ENCODE measurements around the gene IL4R.
A peak's percentile ranks its signal among the peaks of the same experiment; 100 is the strongest.

The IL4R gene

DNA sequence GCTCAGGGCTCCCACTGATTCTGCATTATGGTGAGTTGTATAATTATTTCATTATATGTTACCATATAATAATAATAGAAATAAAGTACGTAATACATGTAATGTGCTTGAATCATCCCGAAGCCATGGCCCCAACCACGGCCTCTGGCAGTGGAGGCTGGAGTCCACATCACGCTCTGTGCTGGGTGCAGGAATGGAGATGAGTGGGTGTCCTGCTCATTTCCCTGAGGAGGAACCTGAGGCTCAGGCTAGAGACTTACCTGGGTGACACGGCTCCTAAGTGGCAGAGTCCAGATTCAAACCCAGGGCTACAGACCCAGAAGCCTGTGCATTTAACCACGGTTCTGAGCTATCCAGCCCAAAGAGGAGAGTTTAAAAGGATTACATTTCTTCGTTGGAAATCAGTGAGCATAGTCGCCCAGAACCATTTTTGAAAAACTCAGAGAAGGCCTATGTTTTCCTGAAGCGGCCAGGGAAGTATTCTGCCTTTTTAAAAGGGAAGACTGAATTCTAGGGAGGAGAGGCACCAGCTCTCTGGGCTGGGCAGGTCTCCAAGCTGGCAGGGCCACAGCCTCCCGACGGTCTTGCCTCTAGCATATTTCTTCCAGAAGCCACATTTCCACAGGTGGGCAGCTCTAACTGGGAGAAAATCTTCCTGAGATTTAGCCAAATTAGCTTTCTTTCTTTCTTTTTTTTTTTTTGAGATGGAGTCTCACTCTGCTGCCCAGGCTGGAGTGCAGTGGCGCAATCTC lies 6.7 kb downstream of the IL4R start:
- Histone ChIP-seq H3K4me3 (ENCODE audit: low read length in 2 of 2) (no peak overlapping the region), H3K9ac (ENCODE audit: low read depth in 1 of 2, low read length in 2 of 2) (no peak overlapping the region), H3K27me3 (ENCODE audit: control insufficient read depth in 2 of 2, insufficient read depth in 2 of 2, low read length in 2 of 2) (no peaks in the 10 kb centered on the region), H3K4me1 (ENCODE audit: control insufficient read depth in 2 of 2, insufficient read depth in 2 of 2, low read length in 2 of 2) (peaks cover 56 to 69% of the 10 kb centered on the region in 2 donors), H3K36me3 (ENCODE audit: control insufficient read depth in 2 of 2, insufficient read depth in 2 of 2, low read length in 2 of 2) (peaks cover 5% of the 10 kb centered on the region in 2 donors), H3K9me3 (ENCODE audit: control insufficient read depth in 2 of 2, low read length in 2 of 2) (no peaks in the 10 kb centered on the region), H3K27ac (ENCODE audit: low read depth in 2 of 2, low read length in 2 of 2) (peak overlapping the region; percentile 18 to 63)

DNA sequence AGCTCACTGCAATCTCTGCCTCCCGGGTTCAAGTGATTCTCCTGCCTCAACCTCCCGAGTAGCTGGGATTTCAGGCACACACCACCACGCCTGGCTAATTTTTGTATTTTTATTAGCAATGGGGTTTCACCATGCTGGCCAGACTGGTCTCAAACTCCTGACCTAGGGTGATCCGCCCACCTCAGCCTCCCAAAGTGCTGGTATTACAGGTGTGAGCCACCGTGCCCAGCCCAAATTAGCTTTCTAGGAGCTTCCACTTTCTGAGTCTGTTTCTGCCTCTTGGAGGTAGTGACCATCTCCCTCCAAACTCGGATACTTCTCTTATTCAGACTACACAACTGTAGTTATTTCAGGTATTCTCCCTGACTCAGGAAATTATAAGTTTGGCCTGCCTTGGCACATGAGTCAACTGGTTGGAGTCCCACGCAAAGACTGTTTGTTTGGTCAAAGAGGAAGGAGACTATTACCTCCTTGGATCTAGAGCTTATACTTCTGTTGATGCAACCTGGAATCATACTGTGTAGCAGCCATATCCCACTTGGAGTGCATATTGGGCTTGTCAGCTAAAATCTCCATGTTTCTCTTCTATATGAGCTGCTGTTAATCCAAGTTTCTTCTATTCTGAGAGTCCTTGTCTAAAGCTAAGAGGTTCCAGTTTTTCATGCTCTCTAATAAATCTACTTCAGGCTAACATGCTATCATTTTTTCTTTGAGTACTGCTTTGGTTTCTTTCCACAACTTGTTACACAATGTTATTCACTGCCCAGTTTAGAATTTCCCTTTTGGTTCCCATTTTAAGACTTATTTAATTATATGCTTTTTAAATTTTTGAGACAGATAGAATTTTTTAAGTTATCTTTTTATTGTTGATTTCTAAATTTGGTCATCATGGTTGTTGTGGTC lies 7.5 kb downstream of the IL4R start:
- no peaks in the 10 kb centered on the region for H3K9me3 ChIP-seq (ENCODE audit: control insufficient read depth in 2 of 2, low read length in 2 of 2)
- H3K4me3 ChIP-seq (ENCODE audit: low read length in 2 of 2): peak overlapping the region in 1 of 2 donors; percentile 15
- peaks cover 56 to 68% of the 10 kb centered on the region in 2 donors for H3K4me1 ChIP-seq (ENCODE audit: control insufficient read depth in 2 of 2, insufficient read depth in 2 of 2, low read length in 2 of 2)
- no peak overlapping the region for H3K9ac ChIP-seq (ENCODE audit: low read depth in 1 of 2, low read length in 2 of 2)
- peak overlapping the region in 1 of 2 donors; percentile 52 for H3K27ac ChIP-seq (ENCODE audit: low read depth in 2 of 2, low read length in 2 of 2)
- peaks cover 5% of the 10 kb centered on the region in 2 donors for H3K36me3 ChIP-seq (ENCODE audit: control insufficient read depth in 2 of 2, insufficient read depth in 2 of 2, low read length in 2 of 2)
- no peaks in the 10 kb centered on the region for H3K27me3 ChIP-seq (ENCODE audit: control insufficient read depth in 2 of 2, insufficient read depth in 2 of 2, low read length in 2 of 2)

DNA sequence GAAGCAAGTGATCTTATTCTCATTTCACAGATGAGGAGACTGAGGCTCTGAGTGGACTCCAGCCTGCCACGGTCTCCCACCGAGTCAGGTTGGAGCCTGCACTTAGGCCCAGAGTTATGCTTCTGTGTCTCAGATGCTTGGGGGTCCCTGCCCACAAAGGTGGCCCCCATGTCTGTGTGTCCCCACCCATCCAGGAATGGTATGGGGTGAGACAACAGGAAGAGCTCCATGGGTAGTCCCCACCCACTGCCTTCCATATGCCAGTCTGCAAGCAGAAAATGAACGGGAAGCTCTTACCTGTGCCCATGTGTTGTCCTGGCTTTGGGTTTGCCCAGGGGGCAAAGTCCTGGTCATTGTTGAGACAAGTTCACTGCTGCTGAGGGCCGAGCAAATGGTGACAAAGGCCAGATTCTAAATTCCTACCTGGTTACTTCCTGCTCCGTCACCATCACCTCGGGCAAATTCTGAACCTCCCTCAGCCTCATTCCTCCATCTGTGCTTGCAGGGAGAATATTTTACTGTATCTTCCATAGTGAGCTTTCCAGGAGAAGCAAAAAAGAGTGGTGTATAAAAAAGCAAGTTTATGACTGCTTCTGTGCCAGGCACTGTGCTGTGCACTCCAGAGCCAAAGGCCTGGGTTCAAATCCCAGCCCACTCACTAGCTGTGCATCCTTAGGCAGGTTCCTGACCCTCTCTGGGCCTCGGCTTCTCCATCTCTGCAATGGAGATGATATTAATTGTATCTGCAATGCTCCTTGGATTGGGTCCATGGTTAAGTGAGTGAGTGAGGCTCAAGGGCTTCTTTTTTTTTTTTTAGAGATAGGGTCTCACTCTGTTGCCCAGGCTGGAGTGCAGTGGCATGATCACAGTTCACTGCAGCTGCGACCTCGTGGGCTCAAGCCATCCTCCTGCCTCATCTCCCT lies 9.3 kb downstream of the IL4R start:
- Histone ChIP-seq H3K9me3 (ENCODE audit: control insufficient read depth in 2 of 2, low read length in 2 of 2) (no peaks in the 10 kb centered on the region), H3K36me3 (ENCODE audit: control insufficient read depth in 2 of 2, insufficient read depth in 2 of 2, low read length in 2 of 2) (peaks cover 4 to 5% of the 10 kb centered on the region in 2 donors), H3K27me3 (ENCODE audit: control insufficient read depth in 2 of 2, insufficient read depth in 2 of 2, low read length in 2 of 2) (no peaks in the 10 kb centered on the region), H3K4me3 (ENCODE audit: low read length in 2 of 2) (peak overlapping the region; percentile 5 to 11), H3K27ac (ENCODE audit: low read depth in 2 of 2, low read length in 2 of 2) (peak overlapping the region; percentile 79 to 83), H3K4me1 (ENCODE audit: control insufficient read depth in 2 of 2, insufficient read depth in 2 of 2, low read length in 2 of 2) (peaks cover 57 to 67% of the 10 kb centered on the region in 2 donors), H3K9ac (ENCODE audit: low read depth in 1 of 2, low read length in 2 of 2) (peak overlapping the region in 1 of 2 donors; percentile 3)

DNA sequence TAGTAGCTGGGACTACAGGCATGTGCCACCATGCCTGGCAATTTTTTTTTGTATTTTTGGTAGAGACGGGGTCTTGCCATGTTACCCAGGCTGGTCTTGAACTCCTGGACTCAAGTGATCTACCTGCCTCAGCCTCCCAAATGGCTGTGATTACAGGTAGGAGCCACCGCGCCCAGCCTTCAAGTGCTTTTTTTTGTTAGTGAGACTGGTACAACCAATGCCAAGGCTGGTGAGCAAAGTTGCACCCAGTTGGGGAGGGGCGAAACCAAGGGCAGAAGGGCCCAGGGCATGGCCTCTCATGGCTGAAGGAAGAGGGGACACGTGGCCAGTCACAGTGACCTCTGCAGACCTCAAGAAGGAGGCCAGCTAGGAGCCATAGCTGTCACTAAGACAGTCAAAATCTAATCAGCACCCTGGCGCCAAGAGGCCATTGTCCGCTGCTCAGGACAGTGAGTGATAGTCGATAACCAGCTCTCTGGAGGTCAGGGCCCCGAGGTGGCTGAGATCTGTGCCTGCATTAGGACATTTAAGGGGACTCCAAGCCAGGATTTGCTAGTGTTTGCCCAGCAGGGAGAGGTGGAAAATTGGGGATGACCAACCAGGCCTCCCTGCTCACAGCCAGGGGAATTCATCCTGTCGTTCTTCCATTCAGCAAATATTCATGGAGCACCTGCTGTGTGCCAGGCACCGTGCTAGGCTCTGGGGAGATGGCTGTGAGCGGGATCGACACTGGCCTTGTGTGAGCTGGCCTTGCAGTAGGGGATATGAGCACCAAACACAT lies 10.2 kb downstream of the IL4R start:
- Histone ChIP-seq H3K27me3 (ENCODE audit: control insufficient read depth in 2 of 2, insufficient read depth in 2 of 2, low read length in 2 of 2) (no peaks in the 10 kb centered on the region), H3K4me1 (ENCODE audit: control insufficient read depth in 2 of 2, insufficient read depth in 2 of 2, low read length in 2 of 2) (peaks cover 48 to 58% of the 10 kb centered on the region in 2 donors), H3K36me3 (ENCODE audit: control insufficient read depth in 2 of 2, insufficient read depth in 2 of 2, low read length in 2 of 2) (peaks cover 2 to 3% of the 10 kb centered on the region in 2 donors), H3K4me3 (ENCODE audit: low read length in 2 of 2) (no peak overlapping the region), H3K9ac (ENCODE audit: low read depth in 1 of 2, low read length in 2 of 2) (peak overlapping the region in 1 of 2 donors; percentile 19), H3K27ac (ENCODE audit: low read depth in 2 of 2, low read length in 2 of 2) (peak overlapping the region; percentile 71 to 79), H3K9me3 (ENCODE audit: control insufficient read depth in 2 of 2, low read length in 2 of 2) (no peaks in the 10 kb centered on the region)

DNA sequence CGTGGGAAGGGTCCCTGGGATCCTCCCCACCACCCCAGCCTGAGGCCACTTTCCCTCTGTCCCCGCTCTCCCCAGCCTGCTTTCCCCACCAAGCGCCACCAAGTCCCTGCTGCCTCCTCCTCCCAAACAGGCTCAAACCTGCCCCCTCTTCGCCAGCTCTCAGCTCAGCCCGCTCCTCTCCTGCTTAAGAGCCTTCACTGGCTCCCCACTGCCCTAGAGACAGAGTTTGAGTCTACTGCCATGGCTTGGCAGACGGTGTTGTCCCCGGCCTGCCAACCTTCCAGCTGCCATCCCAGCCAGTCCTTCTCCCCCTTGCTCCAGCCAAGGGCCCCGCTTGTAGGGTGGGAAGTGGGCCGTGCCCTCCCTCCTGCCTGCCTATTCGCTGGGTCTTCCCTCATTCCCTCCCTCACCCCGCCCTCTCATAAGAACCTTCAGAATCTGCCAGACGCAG lies 11.1 kb downstream of the IL4R start:
- no peak overlapping the region for H3K4me3 ChIP-seq (ENCODE audit: low read length in 2 of 2)
- peaks cover 2 to 3% of the 10 kb centered on the region in 2 donors for H3K36me3 ChIP-seq (ENCODE audit: control insufficient read depth in 2 of 2, insufficient read depth in 2 of 2, low read length in 2 of 2)
- H3K9me3 ChIP-seq (ENCODE audit: control insufficient read depth in 2 of 2, low read length in 2 of 2): no peaks in the 10 kb centered on the region
- peak overlapping the region; percentile 45 to 79 for H3K27ac ChIP-seq (ENCODE audit: low read depth in 2 of 2, low read length in 2 of 2)
- no peaks in the 10 kb centered on the region for H3K27me3 ChIP-seq (ENCODE audit: control insufficient read depth in 2 of 2, insufficient read depth in 2 of 2, low read length in 2 of 2)
- peaks cover 43 to 51% of the 10 kb centered on the region in 2 donors for H3K4me1 ChIP-seq (ENCODE audit: control insufficient read depth in 2 of 2, insufficient read depth in 2 of 2, low read length in 2 of 2)
- H3K9ac ChIP-seq (ENCODE audit: low read depth in 1 of 2, low read length in 2 of 2): no peak overlapping the region

DNA sequence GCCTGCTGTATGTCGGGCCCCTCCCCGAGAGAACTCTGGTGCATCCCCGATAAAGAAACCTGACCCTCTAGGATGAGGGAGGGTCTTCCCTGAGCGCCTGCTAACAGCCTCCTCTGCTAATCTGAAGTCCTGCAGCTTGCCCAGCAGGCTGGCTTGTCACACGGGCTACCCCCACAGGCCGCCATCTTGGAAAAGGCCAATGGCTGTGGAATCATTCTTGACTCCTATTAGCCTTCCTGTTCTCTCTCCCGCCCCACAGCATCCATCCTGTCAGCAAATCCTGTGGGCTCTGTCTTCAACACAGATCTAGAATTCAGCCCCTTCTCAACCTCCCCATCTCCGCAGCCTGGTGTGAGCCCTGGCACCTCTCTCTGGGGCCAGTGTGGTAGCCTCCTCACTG lies 12.0 kb downstream of the IL4R start:
- Histone ChIP-seq H3K4me3 (ENCODE audit: low read length in 2 of 2) (no peak overlapping the region), H3K36me3 (ENCODE audit: control insufficient read depth in 2 of 2, insufficient read depth in 2 of 2, low read length in 2 of 2) (peaks cover 6 to 7% of the 10 kb centered on the region in 2 donors), H3K4me1 (ENCODE audit: control insufficient read depth in 2 of 2, insufficient read depth in 2 of 2, low read length in 2 of 2) (peaks cover 46 to 51% of the 10 kb centered on the region in 2 donors), H3K27ac (ENCODE audit: low read depth in 2 of 2, low read length in 2 of 2) (peak overlapping the region; percentile 78 to 85), H3K9ac (ENCODE audit: low read depth in 1 of 2, low read length in 2 of 2) (no peak overlapping the region), H3K27me3 (ENCODE audit: control insufficient read depth in 2 of 2, insufficient read depth in 2 of 2, low read length in 2 of 2) (no peaks in the 10 kb centered on the region), H3K9me3 (ENCODE audit: control insufficient read depth in 2 of 2, low read length in 2 of 2) (no peaks in the 10 kb centered on the region)

DNA sequence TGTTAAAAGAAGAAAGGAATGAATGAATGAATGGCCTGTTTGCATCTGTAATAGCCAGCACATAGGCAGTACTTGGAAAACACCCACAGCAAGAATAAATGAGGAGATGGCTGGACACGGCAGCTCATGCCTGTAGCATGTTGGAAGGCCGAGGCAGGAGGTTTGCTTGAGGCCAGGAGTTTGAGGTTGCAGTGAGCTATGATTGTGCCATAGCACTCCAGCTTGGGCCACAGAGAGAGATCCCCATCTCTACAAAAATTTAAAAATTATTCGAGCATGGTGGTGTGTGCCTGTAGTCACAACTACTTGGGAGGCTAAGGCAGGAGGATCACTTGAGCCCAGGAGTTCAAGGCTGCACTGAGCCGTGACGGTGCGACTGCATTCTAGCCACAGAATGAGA lies 12.5 kb downstream of the IL4R start:
- Histone ChIP-seq H3K27me3 (ENCODE audit: control insufficient read depth in 2 of 2, insufficient read depth in 2 of 2, low read length in 2 of 2) (no peaks in the 10 kb centered on the region), H3K4me1 (ENCODE audit: control insufficient read depth in 2 of 2, insufficient read depth in 2 of 2, low read length in 2 of 2) (peaks cover 46 to 52% of the 10 kb centered on the region in 2 donors), H3K9me3 (ENCODE audit: control insufficient read depth in 2 of 2, low read length in 2 of 2) (no peaks in the 10 kb centered on the region), H3K27ac (ENCODE audit: low read depth in 2 of 2, low read length in 2 of 2) (peak overlapping the region; percentile 78 to 85), H3K36me3 (ENCODE audit: control insufficient read depth in 2 of 2, insufficient read depth in 2 of 2, low read length in 2 of 2) (peaks cover 12% of the 10 kb centered on the region in 2 donors), H3K4me3 (ENCODE audit: low read length in 2 of 2) (no peak overlapping the region), H3K9ac (ENCODE audit: low read depth in 1 of 2, low read length in 2 of 2) (no peak overlapping the region)

DNA sequence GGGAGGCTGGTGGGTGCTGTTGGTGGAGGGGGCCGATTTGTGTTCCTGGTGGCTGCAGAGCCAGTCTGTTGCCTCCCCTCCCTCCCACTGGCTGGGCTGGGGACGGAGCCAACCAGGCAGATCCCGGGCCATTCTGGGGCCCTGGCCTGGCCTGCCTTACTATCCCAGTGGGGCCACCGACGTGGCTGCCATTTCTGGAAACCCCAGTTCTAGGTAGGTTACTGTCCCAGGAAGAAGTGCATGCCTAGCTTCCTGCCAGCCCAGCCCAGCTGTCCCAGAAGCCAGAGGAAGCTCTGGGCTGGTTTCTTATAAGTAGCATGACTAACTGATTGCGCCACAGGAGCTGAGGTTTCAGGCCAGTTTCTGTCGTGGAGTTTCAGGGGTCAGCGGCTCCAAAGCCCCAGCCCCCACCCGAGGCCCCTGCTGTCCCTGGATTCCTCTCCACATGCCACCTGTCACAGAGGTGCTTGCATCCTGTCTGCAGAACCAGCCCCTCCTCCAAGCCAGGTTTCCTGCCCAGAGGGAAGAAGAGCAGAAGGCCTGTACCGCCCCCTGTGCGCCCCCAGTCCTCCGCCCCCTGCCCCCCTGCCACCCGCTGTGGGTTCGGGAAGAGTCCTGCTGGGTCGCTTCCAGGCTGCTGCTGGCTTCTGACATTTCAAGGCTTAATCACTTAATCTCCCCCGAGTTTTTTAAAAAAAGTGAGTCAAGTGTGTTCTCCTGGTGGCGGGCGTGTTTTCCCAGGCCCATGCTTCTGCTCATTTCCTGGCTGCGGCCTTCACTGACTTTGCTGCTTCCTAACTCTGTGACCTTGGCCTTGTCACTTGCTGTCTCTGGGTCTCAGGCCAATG lies 13.2 kb downstream of the IL4R start:
- Histone ChIP-seq H3K4me3 (ENCODE audit: low read length in 2 of 2) (no peak overlapping the region), H3K9me3 (ENCODE audit: control insufficient read depth in 2 of 2, low read length in 2 of 2) (no peaks in the 10 kb centered on the region), H3K27me3 (ENCODE audit: control insufficient read depth in 2 of 2, insufficient read depth in 2 of 2, low read length in 2 of 2) (no peaks in the 10 kb centered on the region), H3K36me3 (ENCODE audit: control insufficient read depth in 2 of 2, insufficient read depth in 2 of 2, low read length in 2 of 2) (peaks cover 12 to 15% of the 10 kb centered on the region in 2 donors), H3K27ac (ENCODE audit: low read depth in 2 of 2, low read length in 2 of 2) (peak overlapping the region; percentile 78 to 85), H3K9ac (ENCODE audit: low read depth in 1 of 2, low read length in 2 of 2) (no peak overlapping the region), H3K4me1 (ENCODE audit: control insufficient read depth in 2 of 2, insufficient read depth in 2 of 2, low read length in 2 of 2) (peaks cover 45 to 49% of the 10 kb centered on the region in 2 donors)

All from mucosa of rectum (tissue), 2 donors.